ENCODE measurements around the gene STIP1.
A peak's percentile ranks its signal among the peaks of the same experiment; 100 is the strongest.
"Not testable (repeated sequence)": the region's sequence is repeated elsewhere in the genome, so short reads cannot be mapped to it uniquely, and the experiment has no call there.

The STIP1 gene

GRCh38 chr11:64161037-64161436 is 24.9 kb upstream of the STIP1 start:
- DNase-seq: no peak

- DNase-seq: not testable (repeated sequence)
Measured at GRCh38 chr11:64162769-64163168, 23.2 kb upstream of the STIP1 start.

- no peak for DNase-seq
Measured at GRCh38 chr11:64163951-64164350, 22.0 kb upstream of the STIP1 start.

GRCh38 chr11:64164392-64165312 is 21.3 kb upstream of the STIP1 start:
- DNase-seq: no peak

- no peak for DNase-seq
Measured at GRCh38 chr11:64165481-64165841, 20.5 kb upstream of the STIP1 start.

- DNase-seq: peak; percentile 67
Measured at GRCh38 chr11:64165842-64166635, 19.9 kb upstream of the STIP1 start, which contains the start of gene MACROD1. Gene MACROD1 (minus strand): TSS chr11:64166113. CDS start chr11:64165994, 119 bp downstream.

GRCh38 chr11:64170419-64170818 is 15.6 kb upstream of the STIP1 start:
- no peak for DNase-seq

- no peak for DNase-seq
Measured at GRCh38 chr11:64173616-64174355, 12.2 kb upstream of the STIP1 start.

GRCh38 chr11:64176751-64177150 is 9.2 kb upstream of the STIP1 start:
- DNase-seq: no peak

GRCh38 chr11:64178203-64178602 is 7.8 kb upstream of the STIP1 start:
- DNase-seq: no peak

GRCh38 chr11:64178951-64179639 is 6.9 kb upstream of the STIP1 start:
- DNase-seq: no peak

GRCh38 chr11:64180891-64181290 is 5.1 kb upstream of the STIP1 start:
- DNase-seq: no peak

GRCh38 chr11:64181506-64182411 is 4.2 kb upstream of the STIP1 start:
- DNase-seq: no peak

- DNase-seq: no peak
Measured at GRCh38 chr11:64183890-64184289, 2.1 kb upstream of the STIP1 start.

GRCh38 chr11:64185175-64185692 is 737 bp upstream of the STIP1 start:
- no peak for DNase-seq

GRCh38 chr11:64186492-64187165 is 658 bp downstream of the STIP1 start:
- no peak for DNase-seq

GRCh38 chr11:64192434-64192833 is 6.5 kb downstream of the STIP1 start:
- no peak for DNase-seq

- DNase-seq: no peak
Measured at GRCh38 chr11:64196626-64197025, 10.7 kb downstream of the STIP1 start.

- no peak for DNase-seq
Measured at GRCh38 chr11:64198511-64198910, 12.5 kb downstream of the STIP1 start.

GRCh38 chr11:64201543-64201942 is 15.6 kb downstream of the STIP1 start:
- no peak for DNase-seq

GRCh38 chr11:64202992-64203391 is 17.0 kb downstream of the STIP1 start:
- no peak for DNase-seq
